DMS79 treated with DMSO at 0.1 percent for 48 hours (cell line): ENCODE data around the gene VWA3A.
A peak's percentile ranks its signal among the peaks of the same experiment; 100 is the strongest.
"Not testable (repeated sequence)": the region's sequence is repeated elsewhere in the genome, so short reads cannot be mapped to it uniquely, and the experiment has no call there.

Source experiments
- DNase-seq: peaks from one replicate; lab custom pipeline; 2025; lab: John Stamatoyannopoulos, UW

VWA3A gene

DNA sequence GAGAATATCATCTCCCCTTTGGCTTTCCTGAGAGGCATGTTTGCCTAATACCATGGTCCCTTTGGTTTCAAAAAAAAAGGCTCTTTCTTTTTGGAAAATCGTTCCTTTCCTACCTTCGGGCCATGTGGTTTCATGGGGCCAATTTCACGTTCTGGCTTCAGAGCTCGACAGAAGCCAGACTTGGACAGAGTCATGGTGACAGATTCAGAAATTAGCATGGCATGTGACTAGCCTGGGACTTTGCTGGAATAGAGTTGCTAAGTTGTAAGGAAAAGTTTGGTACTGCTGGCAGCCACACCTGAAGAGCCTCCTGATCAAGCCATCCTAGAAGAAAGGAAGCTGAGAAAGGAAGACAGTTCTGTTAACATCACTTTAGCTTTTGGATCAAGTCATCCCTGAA, 2.4 kb upstream of the VWA3A start:
- no peak for DNase-seq

DNA sequence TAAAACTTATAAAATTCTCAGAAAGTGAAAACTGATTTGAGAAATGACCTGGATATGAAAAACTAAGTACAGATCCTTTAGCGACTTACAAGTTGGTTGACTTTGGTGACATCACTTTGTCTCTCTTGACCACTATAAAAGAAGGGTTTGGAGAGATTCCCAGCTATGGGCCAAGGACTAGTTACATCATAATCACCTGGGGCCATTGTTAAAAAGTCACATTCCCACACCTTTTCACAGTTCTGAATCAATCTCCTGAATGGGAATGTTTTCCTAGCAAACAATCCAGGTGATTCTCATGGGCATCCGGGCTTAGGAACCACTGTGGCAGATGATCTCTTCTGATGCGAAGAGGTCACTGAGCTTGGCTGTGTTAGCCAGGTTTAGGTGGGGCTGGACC, 620 bp upstream of the VWA3A start:
- DNase-seq: no peak

DNA sequence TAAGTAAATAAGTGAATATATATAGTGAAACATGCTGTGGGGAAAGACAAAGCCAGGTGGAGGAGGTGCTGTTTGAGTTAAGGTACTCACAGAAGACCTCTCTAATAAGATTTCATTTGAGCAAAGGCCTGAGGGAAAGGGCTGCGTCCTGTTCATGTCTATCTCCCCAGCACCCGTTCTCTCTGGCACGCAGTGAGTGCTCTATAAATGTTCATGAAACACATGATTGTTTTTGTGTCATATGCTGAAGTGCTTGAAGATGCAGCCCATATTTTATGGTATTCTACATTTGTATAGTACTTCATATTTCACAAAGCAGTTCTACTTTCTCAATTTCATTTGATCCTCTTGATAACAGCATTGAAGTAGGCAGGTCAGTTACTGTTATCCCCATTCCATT, 990 bp downstream of the VWA3A start:
- peak; percentile 16 for DNase-seq

DNA sequence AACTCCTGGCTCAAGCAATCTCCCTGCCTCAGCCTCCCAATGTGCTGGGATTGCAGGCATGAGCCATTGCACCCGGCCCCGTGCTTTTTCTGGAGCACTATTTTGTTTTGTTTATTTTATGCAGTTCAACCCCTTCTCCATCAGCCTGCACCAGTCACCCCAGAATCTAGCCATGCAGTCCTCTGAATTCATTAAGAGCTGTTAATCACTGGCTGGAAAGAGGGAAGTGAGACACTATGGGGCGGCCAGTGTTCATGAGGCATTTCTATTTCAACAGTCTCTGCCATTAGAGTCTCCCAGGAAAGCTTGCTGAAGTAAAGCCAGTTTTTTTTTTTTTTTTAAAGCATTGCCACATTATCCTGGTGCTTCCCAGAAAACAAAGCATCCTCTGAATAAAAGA, 1.7 kb downstream of the VWA3A start:
- peak; percentile 3 for DNase-seq

DNA sequence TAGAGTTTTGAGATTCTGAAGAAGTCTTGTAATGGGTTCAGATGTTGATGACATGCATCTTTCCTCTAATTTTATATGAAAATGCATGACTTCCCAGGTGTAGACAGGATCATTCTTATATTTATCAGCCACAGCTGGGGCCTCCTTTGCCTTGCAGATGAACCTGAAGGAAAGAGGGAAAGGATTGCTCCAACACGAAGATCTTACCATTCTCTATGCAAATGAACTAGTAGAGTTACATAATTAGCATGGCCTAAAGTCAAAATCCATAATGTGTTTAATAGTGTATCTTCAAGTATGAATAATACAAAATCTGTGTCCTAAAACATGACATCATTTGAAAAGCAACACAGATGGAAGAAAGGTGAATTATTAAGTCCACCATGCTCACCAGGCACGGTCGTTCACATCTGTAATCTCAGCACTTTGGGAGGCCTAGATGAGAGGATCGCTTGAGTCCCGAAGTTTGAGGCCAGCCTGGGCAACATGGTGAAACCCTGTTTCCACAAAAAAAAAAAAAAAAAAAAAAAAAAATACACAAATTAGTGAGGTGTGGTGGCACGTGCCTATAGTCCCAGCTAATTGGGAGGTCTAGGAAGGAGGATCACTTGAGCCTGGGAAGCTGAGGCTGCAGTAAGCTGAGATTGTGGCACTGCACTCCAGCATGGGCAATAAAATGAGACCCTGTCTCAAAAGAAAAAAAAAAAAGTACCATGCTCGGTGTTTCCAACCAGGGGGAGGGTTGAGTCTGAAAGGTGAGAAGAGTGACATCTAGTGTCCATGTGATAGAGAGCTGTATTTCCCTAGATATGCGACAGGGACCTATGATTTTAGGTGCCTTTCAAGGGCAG, 6.3 kb downstream of the VWA3A start:
- DNase-seq: peak; percentile 47

DNA sequence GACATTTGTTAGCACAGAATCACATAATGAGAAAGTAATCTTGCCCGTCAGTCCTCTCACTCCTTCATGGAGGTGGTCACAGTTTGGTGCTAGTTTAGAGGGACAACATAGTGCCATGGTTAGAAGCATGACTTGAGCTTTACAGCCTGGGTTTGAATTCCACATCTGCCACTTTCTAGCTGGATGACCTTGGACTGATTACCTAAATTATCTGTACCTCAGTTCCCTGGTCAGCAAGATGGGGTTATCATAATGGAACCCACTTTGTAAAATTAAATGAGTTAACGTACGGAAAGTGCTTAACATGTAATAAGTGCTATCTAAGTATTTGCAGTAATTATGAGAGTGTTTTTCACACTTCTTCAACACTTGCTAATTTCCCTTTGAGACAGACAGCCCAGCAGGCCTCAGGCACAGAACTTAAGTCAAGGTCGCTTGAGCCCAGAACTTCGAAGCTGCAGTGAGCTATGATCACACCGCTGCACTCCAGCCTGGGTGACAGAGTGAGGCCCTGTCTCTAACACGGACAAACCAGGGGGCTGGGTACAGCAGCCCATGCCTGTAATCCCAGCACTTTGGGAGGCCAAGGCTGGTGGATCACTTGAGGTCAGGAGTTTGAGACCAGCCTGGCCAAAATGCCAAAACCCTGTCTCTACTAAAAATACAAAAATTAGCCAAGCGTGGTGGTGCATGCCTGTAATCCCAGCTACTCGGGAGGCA, 7.1 kb downstream of the VWA3A start:
- no peak for DNase-seq

DNA sequence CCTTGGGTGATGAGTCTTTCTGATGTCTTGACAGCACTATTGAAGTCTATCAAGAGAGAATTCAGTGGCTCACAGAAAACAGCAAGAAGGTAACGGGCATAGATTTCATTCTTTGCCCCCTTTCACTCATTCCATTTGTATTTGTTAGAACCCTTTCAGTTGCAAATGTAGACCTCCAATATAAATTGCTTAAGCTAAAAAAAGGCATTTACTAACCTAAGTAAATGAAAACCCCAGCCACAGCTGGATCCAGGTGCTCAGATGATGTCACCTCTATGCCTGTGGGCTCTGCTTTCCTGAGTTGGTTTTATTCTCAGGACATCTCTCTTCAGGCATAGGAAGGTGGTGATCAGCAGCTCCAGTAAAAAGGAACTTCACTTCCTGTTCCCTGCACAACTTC, 11.1 kb downstream of the VWA3A start:
- no peak for DNase-seq

DNA sequence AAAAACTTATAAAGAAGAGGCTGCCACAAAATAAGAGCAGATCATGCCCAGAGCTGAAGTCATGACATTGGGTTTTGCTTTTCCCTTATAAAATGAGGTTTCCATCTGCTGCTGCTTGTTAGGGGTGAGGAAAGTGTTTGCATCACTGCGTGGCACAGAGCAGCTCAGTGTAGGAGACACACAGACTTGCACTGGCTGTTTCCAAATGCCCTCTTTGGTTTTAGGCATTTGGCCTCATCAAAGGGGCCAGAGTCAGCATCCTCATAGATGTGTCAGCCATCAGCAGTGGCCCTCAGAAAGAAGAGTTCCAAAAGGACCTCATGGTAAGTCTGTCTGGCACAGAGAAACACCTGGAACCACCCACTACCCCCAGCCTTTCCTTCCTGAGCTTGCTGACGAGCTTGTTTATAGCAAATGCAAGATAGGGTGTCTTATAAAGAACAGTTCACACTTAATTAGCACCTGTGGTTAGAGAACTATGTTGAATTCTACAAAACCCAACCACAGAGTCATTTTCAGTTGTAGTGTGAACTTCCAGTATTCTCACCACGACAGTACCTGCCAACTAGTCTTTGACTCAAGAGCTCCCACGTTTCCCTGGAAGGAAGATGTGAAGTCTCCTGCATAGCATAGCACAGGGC, 17.0 kb downstream of the VWA3A start:
- DNase-seq: no peak

DNA sequence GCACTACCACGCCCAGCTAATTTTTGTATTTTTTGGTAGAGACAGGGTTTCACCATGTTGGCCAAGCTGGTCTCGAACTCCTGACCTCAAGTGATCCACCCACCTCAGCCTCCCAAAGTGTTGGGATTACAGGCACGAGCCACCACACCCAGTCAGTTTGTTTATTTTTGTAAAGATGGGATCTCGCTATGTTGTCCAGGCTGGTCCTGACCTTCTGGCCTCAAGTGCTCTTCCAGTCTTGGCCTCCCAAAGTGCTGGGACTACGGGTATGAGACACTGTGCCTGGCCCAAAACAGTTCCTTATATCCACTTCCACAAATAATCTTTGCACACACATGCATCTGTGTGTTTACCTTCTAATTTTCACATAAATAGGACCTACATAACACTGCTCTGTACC, 19.3 kb downstream of the VWA3A start:
- not testable (repeated sequence) for DNase-seq

DNA sequence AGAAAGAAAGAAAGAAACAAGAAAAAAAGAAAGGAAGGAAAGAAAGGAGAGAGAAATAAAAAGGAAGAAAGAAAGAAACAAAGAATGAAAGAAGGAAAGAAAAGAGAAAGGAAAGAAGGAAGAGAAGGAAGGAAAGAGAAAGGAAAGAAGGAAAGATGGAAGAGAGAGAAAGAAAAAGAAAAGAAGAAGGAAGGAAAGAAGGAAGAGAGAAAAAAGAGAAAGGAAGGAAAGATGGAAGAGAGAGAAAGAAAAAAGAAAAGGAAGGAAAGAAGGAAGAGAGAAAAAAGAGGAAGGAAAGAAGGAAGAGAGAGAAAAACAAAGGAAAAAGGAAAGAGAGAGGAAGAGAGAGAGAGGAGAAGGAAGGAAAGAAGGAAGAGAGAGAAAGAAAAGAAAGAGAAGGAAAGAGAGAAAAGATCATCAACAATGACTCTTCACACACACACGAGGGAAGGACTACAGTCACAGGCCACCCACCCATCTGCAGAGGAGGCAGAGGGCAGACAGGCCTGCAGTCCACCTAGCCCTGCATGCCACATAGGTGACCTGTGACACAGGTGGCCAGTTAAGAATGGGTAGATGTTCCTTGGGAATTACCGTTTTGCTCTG, 23.9 kb downstream of the VWA3A start:
- no peak for DNase-seq

DNA sequence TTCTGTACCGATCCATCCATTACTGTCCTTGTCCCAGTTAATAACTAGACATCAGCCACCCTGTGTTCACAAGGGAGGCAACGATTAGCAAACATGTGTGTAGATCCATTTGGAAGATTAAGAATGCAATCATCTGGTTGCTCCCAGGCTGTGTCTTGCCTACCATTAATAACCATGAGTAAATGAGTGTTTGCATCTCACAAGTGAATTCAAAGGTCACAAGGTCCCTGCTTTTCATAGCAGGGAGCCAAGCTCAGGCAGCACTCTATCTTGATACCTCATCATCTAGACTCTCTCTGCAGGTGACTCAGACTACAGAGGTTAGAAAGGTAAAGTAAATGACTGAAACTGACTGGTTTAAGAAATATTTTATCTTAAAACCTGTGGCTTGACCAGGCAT, 25.3 kb downstream of the VWA3A start:
- DNase-seq: no peak

DNA sequence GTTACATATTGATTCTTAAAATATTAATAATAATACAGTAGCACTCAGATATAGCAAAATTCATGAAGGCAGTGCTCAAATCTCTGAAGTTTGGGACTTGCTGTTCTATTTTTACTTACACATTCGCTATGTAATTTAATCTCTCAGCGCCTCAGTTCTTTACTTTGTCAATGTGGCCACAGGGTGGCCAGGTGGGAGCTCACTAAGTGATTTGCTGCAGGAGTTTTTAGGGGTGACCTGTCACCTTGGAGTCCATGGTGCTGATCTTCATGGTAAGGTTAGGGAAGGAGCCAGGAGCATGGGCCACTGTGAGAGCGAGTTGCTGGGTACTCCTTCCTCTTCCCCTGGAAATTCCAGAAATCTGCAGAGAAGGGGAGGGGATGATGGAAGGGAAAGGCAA, 28.1 kb downstream of the VWA3A start:
- no peak for DNase-seq

DNA sequence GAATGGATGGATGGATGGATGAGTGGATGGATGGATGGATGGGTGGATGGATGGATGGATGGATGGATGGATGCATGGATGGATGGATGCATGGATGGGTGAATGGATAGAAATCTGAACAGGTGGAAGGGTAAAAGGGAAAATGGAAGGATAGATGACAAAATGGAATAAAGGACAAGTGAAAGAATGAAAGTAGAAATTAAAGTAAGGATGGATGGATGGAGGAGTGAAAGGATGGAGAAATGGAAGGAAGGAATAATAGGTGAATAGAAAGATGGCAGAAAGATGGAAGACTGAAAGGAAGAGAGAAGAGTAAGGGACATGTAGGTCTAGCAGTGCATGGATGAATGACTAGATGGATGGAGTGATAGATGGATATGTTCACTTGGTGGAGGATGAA, 29.9 kb downstream of the VWA3A start:
- no peak for DNase-seq

DNA sequence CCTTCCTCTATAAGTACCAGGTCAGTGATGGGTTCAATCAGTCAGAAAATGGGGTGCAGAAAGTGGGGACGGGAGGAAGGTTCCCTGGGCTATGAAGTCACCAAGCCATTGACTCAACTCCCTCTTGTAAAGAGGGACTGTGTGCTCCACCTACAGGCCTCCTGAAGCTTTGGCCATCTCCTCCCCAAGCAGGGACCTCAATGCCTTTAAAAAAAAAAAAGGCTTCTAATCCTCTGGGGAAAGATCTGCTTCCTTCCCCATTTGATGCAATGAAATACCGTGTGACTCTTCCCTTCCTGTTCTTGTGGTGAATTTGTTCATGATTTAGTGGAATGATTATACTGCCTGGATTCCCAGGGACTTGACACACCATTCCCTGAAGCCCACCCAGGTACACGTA, 30.8 kb downstream of the VWA3A start:
- no peak for DNase-seq

DNA sequence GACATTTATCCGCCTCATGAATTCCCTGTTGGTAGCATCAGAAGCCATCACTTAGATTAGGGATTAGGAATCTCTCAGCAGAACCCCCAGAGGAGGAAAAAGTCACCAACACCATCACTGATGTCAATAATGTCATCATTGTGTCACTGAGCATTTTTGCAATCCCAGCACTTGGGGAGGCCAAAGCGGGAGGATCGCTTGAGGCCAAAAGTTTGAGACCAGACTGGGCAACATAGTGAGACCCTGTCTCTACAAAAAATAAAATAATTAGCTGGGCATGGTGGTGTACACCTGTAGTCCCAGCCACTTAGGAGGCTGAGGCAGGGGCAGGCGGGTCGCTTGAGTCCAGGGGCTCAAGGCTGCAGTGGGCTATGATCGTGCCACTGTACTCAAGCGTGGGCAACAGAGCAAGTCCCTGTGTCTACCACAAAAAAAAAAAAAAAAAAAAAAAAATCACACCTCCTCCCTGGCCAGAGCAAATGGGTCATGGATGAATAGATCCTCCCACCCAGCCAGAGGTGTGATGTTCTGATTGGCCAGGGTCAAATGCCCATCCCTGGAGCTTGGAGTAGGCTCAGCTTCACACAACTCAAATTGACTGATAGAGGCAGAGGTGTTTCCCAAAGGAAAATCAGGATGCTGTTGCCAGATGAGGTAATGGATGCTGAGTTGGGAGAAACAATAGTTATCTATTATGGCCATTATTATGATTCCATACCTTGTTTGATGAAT, 31.6 kb downstream of the VWA3A start:
- DNase-seq: no peak

DNA sequence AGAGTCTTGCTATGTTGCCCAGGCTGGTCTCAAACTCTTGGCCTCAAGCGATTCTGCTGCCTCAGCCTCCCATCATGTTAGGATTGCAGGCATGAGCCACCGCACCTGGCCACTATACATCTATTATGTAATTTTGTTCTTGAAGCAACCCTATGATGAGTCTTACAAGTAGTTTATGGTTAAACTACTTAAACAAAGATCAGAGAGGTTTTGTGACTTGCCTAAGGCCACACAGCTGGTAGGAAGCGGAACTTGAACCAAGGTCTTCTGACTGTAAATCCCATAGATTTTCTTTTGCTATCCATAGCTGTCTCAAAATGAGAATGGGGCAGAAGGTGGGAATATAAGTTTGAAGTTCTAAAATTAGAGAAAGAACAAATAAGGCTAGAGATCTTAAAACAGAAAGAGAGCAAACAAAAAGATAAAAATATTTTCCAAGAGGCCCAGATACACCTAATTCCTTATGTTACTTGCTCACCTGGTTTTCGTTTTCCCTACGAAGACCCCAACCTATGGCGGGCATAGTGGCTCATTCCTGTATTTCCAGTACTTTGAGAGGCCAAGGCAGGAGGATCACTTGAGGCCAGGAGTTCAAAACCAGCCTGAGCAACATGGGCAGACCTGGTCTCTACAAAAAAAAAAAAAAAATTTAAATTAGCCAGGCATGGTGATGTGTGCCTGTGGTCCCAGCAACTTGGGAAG, 32.4 kb downstream of the VWA3A start:
- no peak for DNase-seq

DNA sequence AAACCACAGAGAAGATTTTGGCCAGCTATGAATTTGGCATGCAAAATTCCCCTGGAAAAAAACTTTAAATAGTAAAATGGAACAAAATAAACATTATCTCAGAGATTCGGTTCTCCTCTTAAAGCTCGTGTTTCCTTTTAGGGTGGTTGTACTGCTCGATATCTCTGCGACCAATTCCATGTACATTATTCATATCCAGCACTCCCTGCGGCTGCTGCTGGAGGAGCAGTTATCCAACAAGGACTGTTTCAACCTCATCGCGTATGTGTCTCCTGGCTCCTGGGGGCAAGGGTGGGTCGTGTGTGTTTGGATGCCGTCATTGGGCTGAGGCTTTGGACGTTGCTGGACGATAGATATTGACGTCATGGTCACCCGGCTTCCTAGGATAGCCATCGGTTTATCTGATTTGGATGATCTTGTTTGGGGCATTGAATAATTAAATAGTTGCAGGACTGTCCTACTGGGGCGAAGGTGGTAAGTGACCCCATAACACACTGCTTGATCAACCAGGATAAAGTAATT, 33.8 kb downstream of the VWA3A start:
- DNase-seq: no peak

DNA sequence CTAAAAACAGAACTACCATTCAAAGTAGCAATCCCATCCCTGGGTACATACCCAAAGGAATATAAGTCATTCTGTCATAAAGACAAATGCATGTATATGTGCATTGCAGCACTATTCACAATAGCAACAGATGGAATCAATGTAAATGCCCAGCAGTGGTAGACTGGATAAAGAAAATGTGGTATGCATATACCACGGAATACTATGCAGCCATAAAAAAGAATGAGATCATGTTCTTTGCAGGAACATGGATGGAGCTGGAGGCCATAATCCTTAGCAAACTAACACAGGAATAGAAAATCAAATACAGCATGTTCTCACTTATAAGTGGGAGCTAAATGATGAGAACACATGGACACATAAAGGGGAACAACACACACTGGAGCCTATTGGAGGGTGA, 36.2 kb downstream of the VWA3A start:
- DNase-seq: not testable (repeated sequence)

DNA sequence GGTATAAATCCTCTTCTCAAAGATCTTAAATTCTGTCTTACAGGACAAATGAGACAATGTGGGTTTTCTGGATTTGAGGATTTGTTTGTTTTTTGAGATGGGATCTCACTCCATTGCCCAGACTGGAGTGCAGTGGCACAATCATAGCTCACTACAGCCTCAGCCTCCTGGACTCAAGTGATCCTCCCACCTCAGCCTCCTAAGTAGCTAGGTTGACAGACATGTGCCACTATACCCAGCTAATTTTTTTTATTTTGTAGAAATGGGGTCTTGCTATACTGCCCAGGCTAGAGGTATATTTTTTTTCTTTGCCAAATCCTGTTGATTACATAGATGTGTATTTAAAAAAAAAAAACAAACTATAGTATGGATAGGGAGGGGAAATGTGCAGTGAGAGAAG, 38.2 kb downstream of the VWA3A start:
- no peak for DNase-seq

DNA sequence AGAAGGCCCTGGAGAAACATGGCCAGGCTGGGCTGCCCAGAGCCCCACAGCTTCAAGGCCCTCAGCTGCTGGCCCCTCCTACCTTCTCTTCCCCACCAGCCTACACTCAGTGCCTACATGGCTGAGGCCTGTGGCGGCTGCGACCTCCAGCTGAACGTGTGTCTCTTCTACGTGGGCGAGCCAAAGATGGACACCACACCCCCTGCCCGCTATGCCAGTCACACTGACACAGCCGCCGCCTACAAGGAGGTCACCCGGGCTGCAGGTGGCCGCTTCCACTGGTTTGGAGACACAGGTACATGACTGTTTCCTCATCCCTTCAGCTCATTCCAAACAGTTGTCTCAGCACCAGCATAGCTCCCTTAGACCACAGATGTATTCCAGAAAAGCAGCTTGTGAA, 40.5 kb downstream of the VWA3A start:
- no peak for DNase-seq

DNA sequence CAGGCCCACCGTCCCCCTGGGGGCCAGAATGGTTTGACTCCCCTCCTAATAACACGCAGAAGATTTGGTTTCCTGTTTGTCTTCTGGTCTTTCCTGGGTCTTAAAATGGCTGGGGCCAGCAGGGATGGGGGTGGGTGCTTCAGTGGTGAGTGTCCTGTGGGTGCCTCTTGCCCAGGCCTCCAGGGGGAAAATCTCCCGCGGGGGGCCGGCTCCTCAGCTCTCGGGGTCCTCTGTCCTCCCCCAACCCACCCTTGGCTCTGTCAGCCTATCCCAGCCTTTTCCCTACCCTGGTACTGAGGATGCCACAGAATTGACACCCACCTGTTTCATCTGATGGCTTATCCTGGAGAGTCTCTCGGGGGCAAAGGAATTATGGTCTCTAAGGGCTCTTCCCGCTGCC, 46.1 kb downstream of the VWA3A start:
- no peak for DNase-seq
